WI38 (cell line): ENCODE measurements around the gene PTGER3.
"Not testable (repeated sequence)": the region's sequence is repeated elsewhere in the genome, so short reads cannot be mapped to it uniquely, and the experiment has no call there.

Experiments used
- H3K4me3 ChIP-seq: 2 replicates; pipeline ENCODE4 v1.5.1; 2011; ENCODE audit warnings: low read depth, mild to moderate bottlenecking, control low read depth, low read length
- CTCF ChIP-seq: IDR thresholded peaks from 2 replicates; pipeline ENCODE4 v1.5.1; 2012; ENCODE audit warnings: low read depth, mild to moderate bottlenecking, control low read depth, low read length

Gene PTGER3

DNA sequence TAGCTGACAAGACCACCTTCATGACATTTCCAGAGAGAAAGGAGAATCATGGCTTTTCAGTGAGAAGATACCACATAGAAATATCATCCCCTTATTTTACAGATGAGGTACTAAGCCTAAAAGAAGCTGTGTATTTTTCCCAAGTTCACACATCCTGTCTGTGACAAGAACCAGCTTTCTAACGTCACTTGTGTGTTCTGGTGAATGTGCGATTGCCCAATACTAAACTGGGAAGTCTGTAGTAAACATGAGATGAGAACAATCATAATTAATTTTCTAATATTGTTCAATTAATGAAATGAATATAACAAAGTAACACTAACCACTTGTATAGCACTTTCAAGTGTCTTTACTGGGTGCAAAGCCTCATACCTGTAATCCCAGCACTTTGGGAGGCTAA, 46.0 kb downstream of the PTGER3 start:
- H3K4me3 ChIP-seq = no peak overlapping the region
- no peak for TF ChIP-seq CTCF

- TF ChIP-seq CTCF = no peak
- H3K4me3 ChIP-seq = no peak overlapping the region
These were observed 49.8 kb downstream of the PTGER3 start for GRCh38 chr1:70997793-70998192.

- TF ChIP-seq CTCF = no peak
- H3K4me3 ChIP-seq = no peak overlapping the region
These were observed 52.8 kb downstream of the PTGER3 start for GRCh38 chr1:70994753-70995268.

DNA sequence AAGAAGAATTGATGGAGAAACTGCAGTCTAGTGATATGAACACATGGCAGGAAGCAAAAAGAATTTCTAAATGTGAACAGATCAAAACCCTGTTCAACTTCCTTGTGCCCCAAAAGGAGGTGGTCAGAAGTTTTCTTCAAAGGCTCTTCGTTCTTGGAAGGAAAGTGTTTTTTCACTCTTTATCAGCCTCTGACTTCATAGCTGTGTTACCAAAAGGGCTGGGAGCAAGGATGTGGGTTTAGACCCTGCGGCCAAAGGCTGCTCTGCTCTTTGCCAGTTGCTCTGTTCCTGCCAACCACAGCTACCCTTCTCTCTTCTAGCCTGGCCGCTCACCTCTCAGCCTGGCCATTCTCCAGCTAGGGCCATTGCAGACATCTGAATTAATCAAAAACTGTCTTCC, 53.8 kb downstream of the PTGER3 start:
- TF ChIP-seq CTCF = no peak
- no peak overlapping the region for H3K4me3 ChIP-seq

DNA sequence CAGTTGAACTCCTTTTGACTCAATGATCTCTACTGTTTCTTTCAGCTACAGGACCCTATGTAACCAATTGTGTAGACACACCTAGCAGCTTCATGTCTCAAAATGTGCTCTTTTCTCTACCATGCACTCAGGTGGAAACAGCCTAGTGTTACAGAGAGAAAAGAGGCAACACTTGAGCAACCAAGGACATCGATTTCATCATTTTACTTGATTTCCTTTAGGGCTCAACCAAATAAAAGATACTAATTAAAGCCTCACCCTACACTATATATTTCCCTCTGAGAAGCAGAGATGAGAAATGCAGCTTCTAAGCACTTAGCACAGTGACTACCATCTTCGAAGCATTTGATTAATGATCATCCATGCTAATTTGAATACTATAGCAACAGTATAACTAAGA, 55.1 kb downstream of the PTGER3 start:
- TF ChIP-seq CTCF = no peak
- no peak overlapping the region for H3K4me3 ChIP-seq

DNA sequence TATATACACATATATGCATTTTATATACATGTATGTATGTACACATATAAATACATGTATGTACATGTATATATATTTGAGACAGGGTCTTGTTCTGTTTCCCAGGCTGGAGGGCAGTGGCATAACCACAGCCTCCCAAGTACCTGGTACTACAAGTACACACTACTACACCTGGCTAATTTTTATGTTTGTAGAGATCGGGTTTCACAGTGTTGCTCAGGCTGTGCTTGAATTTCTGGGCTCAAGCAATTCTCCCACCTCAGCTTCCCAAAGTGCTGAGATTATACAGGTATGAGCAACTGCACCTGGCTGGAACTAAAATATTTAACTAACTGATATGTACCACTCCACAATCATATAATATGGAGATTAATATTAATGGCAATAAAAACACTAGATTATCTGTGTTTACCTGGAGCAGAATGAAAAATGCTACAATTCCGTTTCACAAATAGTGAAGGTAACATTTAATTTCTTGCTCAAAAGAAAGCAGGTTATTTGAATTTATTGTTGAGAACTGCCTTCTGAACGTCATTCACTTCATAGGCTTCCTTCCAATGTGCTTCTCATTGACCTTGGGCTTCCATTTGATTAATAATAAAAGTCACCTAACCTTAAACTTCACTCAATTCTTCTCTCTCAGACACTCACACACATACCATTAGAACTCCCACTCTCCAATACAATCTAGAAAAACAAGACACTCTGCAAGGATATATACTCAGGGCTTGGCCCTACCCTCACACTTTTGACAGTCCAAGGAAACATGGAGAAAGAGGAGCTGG, 57.0 kb downstream of the PTGER3 start:
- no peak for TF ChIP-seq CTCF
- no peak overlapping the region for H3K4me3 ChIP-seq

GRCh38 chr1:70987497-70987896, 60.1 kb downstream of the PTGER3 start:
- no peak overlapping the region for H3K4me3 ChIP-seq
- no peak for TF ChIP-seq CTCF

DNA sequence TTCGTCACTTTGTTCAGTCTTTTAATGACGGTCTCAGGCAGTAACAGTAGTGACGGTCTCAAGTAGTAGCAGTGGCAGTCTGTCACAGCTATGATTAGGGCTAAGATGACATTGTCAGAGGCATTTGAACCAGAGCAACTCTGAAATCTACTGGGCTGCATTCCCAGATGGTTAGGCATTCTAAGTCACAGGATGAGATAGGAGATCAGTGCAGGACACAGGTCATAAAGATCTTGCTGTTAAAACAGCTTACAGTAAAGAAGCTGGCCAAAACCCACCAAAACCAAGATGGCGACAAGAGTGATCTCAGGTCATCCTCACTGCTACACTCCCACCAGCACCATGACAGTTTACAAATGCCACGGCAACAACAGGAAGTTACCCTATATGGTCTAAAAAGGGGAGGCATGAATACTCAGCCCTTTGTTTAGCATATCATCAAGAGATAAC, 61.8 kb downstream of the PTGER3 start:
- not testable (repeated sequence) for H3K4me3 ChIP-seq

GRCh38 chr1:70985278-70985677, 62.3 kb downstream of the PTGER3 start:
- not testable (repeated sequence) for H3K4me3 ChIP-seq
